ENCODE measurements around the gene TP53I11.

Gene TP53I11

GRCh38 chr11:44946263-44946662, 4.4 kb downstream of the TP53I11 start:
- Mint-ChIP-seq H3K4me1 (peaks cover 73% of the 10 kb centered on the region), H3K9me3 (no peaks in the 10 kb centered on the region)
- no peak for TF ChIP-seq CTCF (IDR thresholded peaks at IDR 0.05)

GRCh38 chr11:44945666-44946065, 5.0 kb downstream of the TP53I11 start:
- DNase-seq, result no peak
- no peaks in the 10 kb centered on the region for H3K9me3 Mint-ChIP-seq
- peaks cover 71% of the 10 kb centered on the region for H3K4me1 Mint-ChIP-seq

More at GRCh38 chr11:44946263-44946662, 4.4 kb downstream of the TP53I11 start:
- H3K27ac Mint-ChIP-seq, result peak overlapping the region; percentile 90
- H3K27me3 Mint-ChIP-seq (ENCODE audit: low read depth, poor library complexity), result no peaks in the 10 kb centered on the region
- no peak overlapping the region for H3K4me3 Mint-ChIP-seq
- no peak for DNase-seq
- H3K36me3 Mint-ChIP-seq (ENCODE audit: low read depth), result peaks cover 9% of the 10 kb centered on the region

GRCh38 chr11:44944853-44945235, 5.8 kb downstream of the TP53I11 start:
- no peak overlapping the region for H3K4me3 Mint-ChIP-seq
- no peaks in the 10 kb centered on the region for H3K27me3 Mint-ChIP-seq (ENCODE audit: low read depth, poor library complexity)
- DNase-seq, result no peak
- H3K9me3 Mint-ChIP-seq, result no peaks in the 10 kb centered on the region
- TF ChIP-seq CTCF (IDR thresholded peaks at IDR 0.05), result no peak
- peaks cover 21% of the 10 kb centered on the region for H3K36me3 Mint-ChIP-seq (ENCODE audit: low read depth)
- H3K4me1 Mint-ChIP-seq, result peaks cover 78% of the 10 kb centered on the region
- H3K27ac Mint-ChIP-seq, result peak overlapping the region; percentile 29

More at GRCh38 chr11:44945666-44946065, 5.0 kb downstream of the TP53I11 start:
- Mint-ChIP-seq H3K27me3 (ENCODE audit: low read depth, poor library complexity) (no peaks in the 10 kb centered on the region), H3K27ac (no peak overlapping the region), H3K36me3 (ENCODE audit: low read depth) (peaks cover 15% of the 10 kb centered on the region), H3K4me3 (no peak overlapping the region)
- no peak for TF ChIP-seq CTCF (IDR thresholded peaks at IDR 0.05)

GRCh38 chr11:44944181-44944852, 6.4 kb downstream of the TP53I11 start:
- Mint-ChIP-seq H3K27ac (no peak overlapping the region), H3K4me1 (peaks cover 83% of the 10 kb centered on the region), H3K27me3 (ENCODE audit: low read depth, poor library complexity) (no peaks in the 10 kb centered on the region), H3K36me3 (ENCODE audit: low read depth) (peaks cover 21% of the 10 kb centered on the region), H3K4me3 (no peak overlapping the region), H3K9me3 (no peaks in the 10 kb centered on the region)
- DNase-seq, result no peak
- TF ChIP-seq CTCF (IDR thresholded peaks at IDR 0.05), result no peak

- Mint-ChIP-seq H3K27ac (no peak overlapping the region), H3K36me3 (ENCODE audit: low read depth) (peaks cover 21% of the 10 kb centered on the region), H3K4me1 (peaks cover 81% of the 10 kb centered on the region), H3K9me3 (no peaks in the 10 kb centered on the region), H3K4me3 (no peak overlapping the region), H3K27me3 (ENCODE audit: low read depth, poor library complexity) (no peaks in the 10 kb centered on the region)
- no peak for DNase-seq
- no peak for TF ChIP-seq CTCF (IDR thresholded peaks at IDR 0.05)
These were observed 7.0 kb downstream of the TP53I11 start for GRCh38 chr11:44943696-44944095.

GRCh38 chr11:44943118-44943517, 7.6 kb downstream of the TP53I11 start:
- DNase-seq, result no peak
- TF ChIP-seq CTCF (IDR thresholded peaks at IDR 0.05), result no peak
- H3K36me3 Mint-ChIP-seq (ENCODE audit: low read depth), result peaks cover 21% of the 10 kb centered on the region
- H3K4me1 Mint-ChIP-seq, result peaks cover 75% of the 10 kb centered on the region
- no peaks in the 10 kb centered on the region for H3K27me3 Mint-ChIP-seq (ENCODE audit: low read depth, poor library complexity)
- H3K9me3 Mint-ChIP-seq, result no peaks in the 10 kb centered on the region
- no peak overlapping the region for H3K4me3 Mint-ChIP-seq
- no peak overlapping the region for H3K27ac Mint-ChIP-seq

Measured in nephron progenitor cell (in vitro differentiated cells).